Measurements from ENCODE around the gene ACTL7B. TPM values are rescaled to one million over a fixed set of nuclear protein-coding genes. Genes with fewer than 3 reads are reported as not detected.

ACTL7B gene
- polyA plus RNA-seq, 1 of the 3 experiments (the other 2 are of a cell fraction), result 0.07 TPM

GRCh38 chr9:108809269-108809668, 46.5 kb downstream of the ACTL7B start:
- Histone ChIP-seq H3K9me3 (no peaks in the 10 kb centered on the region), H3K9me2 (no peaks in the 10 kb centered on the region), H3K4me1 (ENCODE audit: control insufficient read depth in 1 of 2, insufficient read depth in 2 of 2, low read depth in 1 of 2, low read length in 1 of 2) (no peaks in the 10 kb centered on the region), H3K4me3 (ENCODE audit: low read depth in 2 of 2, low read length in 1 of 2) (no peak overlapping the region), H3K79me2 (ENCODE audit: insufficient read depth) (no peaks in the 10 kb centered on the region), H3K4me2 (no peak overlapping the region), H3K9ac (no peak overlapping the region), H3K27me3 (ENCODE audit: insufficient read depth) (peaks cover 13% of the 10 kb centered on the region; the same call in 1 of the 2 replicates), H3F3A (replicated peaks; ENCODE audit: insufficient read depth) (no peaks in the 10 kb centered on the region), H4K20me1 (ENCODE audit: insufficient read depth) (no peaks in the 10 kb centered on the region), H2AFZ (ENCODE audit: low read depth) (no peak overlapping the region), H3K36me3 (replicated peaks in 1 of 2; ENCODE audit: control insufficient read depth in 1 of 2, insufficient read depth in 2 of 2, low read length in 1 of 2) (no peaks in the 10 kb centered on the region), H3K27ac (ENCODE audit: low read depth in 2 of 2, low read length in 1 of 2) (no peak overlapping the region)
- ChIA-PET POLR2A (no interaction called here), CTCF (no interaction called here)
- 3% methylated on average over 3 of the region's 3 CpGs for WGBS (ENCODE audit: low lambda C conversion rate)
- no peak for DNase-seq
- no peak for TF ChIP-seq ELF1 (IDR thresholded peaks at IDR 0.05)
- TF ChIP-seq MXI1 (IDR thresholded peaks at IDR 0.05; ENCODE audit: low read depth, low read length), result no peak
- no peak for TF ChIP-seq TCF12 (IDR thresholded peaks at IDR 0.05)
- TF ChIP-seq, protein P1, sequence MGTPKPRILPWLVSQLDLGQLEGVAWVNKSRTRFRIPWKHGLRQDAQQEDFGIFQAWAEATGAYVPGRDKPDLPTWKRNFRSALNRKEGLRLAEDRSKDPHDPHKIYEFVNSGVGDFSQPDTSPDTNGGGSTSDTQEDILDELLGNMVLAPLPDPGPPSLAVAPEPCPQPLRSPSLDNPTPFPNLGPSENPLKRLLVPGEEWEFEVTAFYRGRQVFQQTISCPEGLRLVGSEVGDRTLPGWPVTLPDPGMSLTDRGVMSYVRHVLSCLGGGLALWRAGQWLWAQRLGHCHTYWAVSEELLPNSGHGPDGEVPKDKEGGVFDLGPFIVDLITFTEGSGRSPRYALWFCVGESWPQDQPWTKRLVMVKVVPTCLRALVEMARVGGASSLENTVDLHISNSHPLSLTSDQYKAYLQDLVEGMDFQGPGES (IDR thresholded peaks at IDR 0.05; ENCODE audit: low read depth, low read length), result no peak
- no peak for TF ChIP-seq JUND (IDR thresholded peaks at IDR 0.05)
- no peak for TF ChIP-seq TEAD4 (IDR thresholded peaks at IDR 0.05; ENCODE audit: borderline replicate concordance, insufficient read depth)
- no peak for TF ChIP-seq NRF1 (IDR thresholded peaks at IDR 0.05; ENCODE audit: low read depth, low read length)
- TF ChIP-seq USF1 (IDR thresholded peaks at IDR 0.05; ENCODE audit: borderline replicate concordance, low read depth), result no peak
- TF ChIP-seq, protein P2, sequence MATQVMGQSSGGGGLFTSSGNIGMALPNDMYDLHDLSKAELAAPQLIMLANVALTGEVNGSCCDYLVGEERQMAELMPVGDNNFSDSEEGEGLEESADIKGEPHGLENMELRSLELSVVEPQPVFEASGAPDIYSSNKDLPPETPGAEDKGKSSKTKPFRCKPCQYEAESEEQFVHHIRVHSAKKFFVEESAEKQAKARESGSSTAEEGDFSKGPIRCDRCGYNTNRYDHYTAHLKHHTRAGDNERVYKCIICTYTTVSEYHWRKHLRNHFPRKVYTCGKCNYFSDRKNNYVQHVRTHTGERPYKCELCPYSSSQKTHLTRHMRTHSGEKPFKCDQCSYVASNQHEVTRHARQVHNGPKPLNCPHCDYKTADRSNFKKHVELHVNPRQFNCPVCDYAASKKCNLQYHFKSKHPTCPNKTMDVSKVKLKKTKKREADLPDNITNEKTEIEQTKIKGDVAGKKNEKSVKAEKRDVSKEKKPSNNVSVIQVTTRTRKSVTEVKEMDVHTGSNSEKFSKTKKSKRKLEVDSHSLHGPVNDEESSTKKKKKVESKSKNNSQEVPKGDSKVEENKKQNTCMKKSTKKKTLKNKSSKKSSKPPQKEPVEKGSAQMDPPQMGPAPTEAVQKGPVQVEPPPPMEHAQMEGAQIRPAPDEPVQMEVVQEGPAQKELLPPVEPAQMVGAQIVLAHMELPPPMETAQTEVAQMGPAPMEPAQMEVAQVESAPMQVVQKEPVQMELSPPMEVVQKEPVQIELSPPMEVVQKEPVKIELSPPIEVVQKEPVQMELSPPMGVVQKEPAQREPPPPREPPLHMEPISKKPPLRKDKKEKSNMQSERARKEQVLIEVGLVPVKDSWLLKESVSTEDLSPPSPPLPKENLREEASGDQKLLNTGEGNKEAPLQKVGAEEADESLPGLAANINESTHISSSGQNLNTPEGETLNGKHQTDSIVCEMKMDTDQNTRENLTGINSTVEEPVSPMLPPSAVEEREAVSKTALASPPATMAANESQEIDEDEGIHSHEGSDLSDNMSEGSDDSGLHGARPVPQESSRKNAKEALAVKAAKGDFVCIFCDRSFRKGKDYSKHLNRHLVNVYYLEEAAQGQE (IDR thresholded peaks at IDR 0.05; ENCODE audit: low read depth, low read length), result no peak
- no peak for TF ChIP-seq MEF2A (IDR thresholded peaks at IDR 0.05; ENCODE audit: borderline replicate concordance, low read depth)

Small RNA genes within 50 kb of the gene (small RNA-seq; reads per million reads assigned to genes)
- 0 reads per million in 7 experiments for gene AL359692.1

Other genes with a start within 250 kb of the ACTL7B start
- not detected in 2 replicates for gene ACTL7A, start 6.3 kb upstream of the ACTL7B start, polyA plus RNA-seq (2012; rRNA removed)
- gene ELP1, start 78.1 kb upstream of the ACTL7B start, polyA plus RNA-seq (2012; rRNA removed), result 19.1 and 25.2 TPM in 2 replicates
- 13.9 and 18.2 TPM in 2 replicates for gene ABITRAM, start 78.4 kb upstream of the ACTL7B start, polyA plus RNA-seq (2012; rRNA removed)
- 32.8 and 45.0 TPM in 2 replicates for gene CTNNAL1, start 157.5 kb upstream of the ACTL7B start, polyA plus RNA-seq (2012; rRNA removed)